T-helper 17 cell (primary cell): ENCODE data around the gene RASGRP3. TPM values are rescaled to one million over a fixed set of nuclear protein-coding genes. Genes with fewer than 3 reads are reported as not detected.

Experiments used
- ATAC-seq: fragments of 150-1000 bp; cut with Tn5 transposase; 2 replicates; pipeline ENCODE4 v1.10.0; 2021; ENCODE audit warnings: mild to moderate bottlenecking, moderate library complexity
- DNase-seq, 3 donors: peaks; one replicate each; pipeline versions ENCODE4 v3.0.0 to v3.0.0-alpha.2; 2020 to 2021
- H3K9me3 ChIP-seq: one replicate; pipeline ENCODE4 v1.7.0; 2013; ENCODE audit warnings: low read length, mild to moderate bottlenecking; ENCODE audit not compliant: control insufficient read depth, poor library complexity, severe bottlenecking
- H3K27ac Mint-ChIP-seq: one replicate; pipeline ENCODE4 v1.8.0; 2022; ENCODE audit warnings: mild to moderate bottlenecking, moderate library complexity, mixed read lengths
- H3K27me3 Mint-ChIP-seq: one replicate; pipeline ENCODE4 v1.8.0; 2022; ENCODE audit warnings: mixed read lengths
- H3K36me3 Mint-ChIP-seq: one replicate; pipeline ENCODE4 v1.8.0; 2022; ENCODE audit warnings: low read depth, mixed read lengths
- H3K4me1 Mint-ChIP-seq: one replicate; pipeline ENCODE4 v1.8.0; 2022; ENCODE audit warnings: mild to moderate bottlenecking, mixed read lengths
- H3K4me3 Mint-ChIP-seq: one replicate; pipeline ENCODE4 v1.8.0; 2022; ENCODE audit warnings: mild to moderate bottlenecking, moderate library complexity, mixed read lengths
- total RNA-seq, 4 donors: library from RNA in 2 of 4; stranded (reverse) in 2 of 4; gene quantifications; one replicate each; pipeline ENCODE4 v1.2.3 and lab custom pipeline; 2022 to 2026

Gene RASGRP3
- total RNA-seq, 2 donors from 2014 or later = 3.9 to 13.5 TPM

DNA sequence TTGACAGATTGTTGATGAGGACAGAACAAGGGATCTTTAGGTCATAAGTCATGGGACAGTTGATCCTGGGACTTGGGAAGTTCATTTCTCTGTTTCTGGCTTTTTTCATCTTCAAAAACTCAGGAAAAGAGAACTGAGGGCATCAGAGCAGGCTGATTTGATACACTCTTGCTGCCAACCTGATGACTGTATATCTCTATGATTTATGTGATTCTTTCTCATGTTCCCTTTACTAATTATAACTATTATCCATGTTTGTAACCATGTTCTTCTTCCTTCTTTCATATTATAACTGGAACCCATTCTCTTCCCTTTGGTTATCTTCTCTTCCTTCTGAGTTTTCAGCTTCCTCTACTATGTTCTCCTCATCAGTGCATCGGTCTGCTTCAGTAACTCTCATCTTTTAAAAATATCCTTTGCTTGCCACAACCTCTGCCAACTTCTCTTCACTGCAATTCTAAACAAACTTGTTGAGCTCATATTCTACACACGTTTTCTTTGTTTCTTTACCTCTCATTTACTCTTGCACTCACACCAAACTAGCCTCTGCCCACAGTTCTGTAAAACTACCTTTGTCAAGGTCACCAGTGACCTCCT, 13.5 kb downstream of the RASGRP3 start:
- H3K4me1 Mint-ChIP-seq = peaks cover 13% of the 10 kb centered on the region
- ATAC-seq (no peak), DNase-seq (no peak)
- no peak overlapping the region for H3K27ac Mint-ChIP-seq
- H3K4me3 Mint-ChIP-seq = peak overlapping the region; percentile 22
- no peaks in the 10 kb centered on the region for H3K27me3 Mint-ChIP-seq
- H3K9me3 ChIP-seq = peaks cover 3% of the 10 kb centered on the region
- peaks cover 3% of the 10 kb centered on the region for H3K36me3 Mint-ChIP-seq

DNA sequence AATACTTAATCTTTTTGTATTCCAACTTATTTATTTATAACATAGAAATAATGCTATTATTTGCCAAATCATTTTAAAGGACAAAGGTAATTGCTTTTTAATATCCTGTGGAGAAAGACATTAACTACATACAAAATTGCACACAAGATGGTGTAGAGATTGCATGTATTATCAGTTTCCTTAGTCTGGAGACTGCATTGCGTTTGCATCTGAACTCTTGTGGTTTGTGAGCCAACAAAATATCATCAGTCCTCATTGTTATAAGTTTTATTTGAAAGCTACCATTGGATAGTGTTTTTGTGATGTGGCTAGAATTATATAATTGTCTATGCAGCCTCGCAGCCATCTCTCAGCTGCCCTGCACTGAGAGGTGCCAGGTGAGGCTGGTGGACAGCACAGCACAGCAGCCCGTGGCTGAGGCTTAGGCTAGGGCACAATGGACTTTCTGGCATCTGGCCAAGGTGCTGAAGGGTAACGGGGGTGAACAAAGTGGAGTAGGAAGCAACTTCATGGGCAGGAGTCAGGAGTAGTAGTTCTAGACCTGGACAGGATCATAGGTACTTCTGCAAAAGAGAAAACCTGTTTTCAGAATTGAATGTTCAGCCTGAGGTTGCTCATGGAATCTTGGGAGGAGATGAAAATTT, 15.1 kb downstream of the RASGRP3 start:
- peaks cover 17% of the 10 kb centered on the region for H3K4me1 Mint-ChIP-seq
- peaks cover 2% of the 10 kb centered on the region for H3K9me3 ChIP-seq
- H3K4me3 Mint-ChIP-seq = no peak overlapping the region
- H3K27ac Mint-ChIP-seq = no peak overlapping the region
- no peak for DNase-seq
- H3K36me3 Mint-ChIP-seq = peaks cover 3% of the 10 kb centered on the region
- peak; percentile 20 for ATAC-seq
- H3K27me3 Mint-ChIP-seq = no peaks in the 10 kb centered on the region

DNA sequence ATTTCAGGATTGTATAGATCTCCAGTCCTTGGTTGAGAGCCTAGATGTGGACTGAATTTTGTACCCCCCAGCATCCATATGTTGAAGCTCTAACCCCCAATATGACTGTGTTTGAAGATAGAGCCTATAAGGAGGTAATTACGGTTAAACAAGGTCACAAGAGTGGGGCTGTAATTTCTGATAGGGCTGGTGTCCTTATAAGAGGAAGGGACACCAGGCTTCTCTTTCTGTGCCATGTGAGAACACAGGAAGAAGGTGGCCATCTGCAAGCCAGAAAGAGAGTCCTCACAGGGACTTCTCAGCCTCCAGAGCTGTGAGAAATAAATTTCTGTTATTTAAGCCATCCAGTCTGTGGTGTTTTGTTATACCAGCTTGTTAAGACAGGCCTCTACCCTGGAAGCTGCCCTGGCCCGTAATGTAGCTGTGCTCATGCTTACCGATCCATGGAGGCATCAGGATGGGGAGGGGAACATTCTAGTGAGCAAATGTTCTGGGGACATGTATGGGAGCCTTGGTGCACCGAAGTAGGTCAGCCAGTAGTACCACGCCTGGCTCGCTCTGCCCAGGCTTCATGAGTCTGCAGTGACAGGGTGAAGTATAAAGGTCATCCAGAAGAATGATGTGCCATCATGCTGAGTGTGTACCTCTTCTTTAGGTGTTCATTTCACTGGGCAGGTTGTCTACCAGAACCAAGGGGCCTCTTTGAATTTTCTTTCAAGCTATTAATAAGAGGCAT, 16.1 kb downstream of the RASGRP3 start:
- H3K9me3 ChIP-seq = no peaks in the 10 kb centered on the region
- DNase-seq = no peak
- peaks cover 3% of the 10 kb centered on the region for H3K36me3 Mint-ChIP-seq
- peaks cover 18% of the 10 kb centered on the region for H3K4me1 Mint-ChIP-seq
- no peak overlapping the region for H3K4me3 Mint-ChIP-seq
- no peaks in the 10 kb centered on the region for H3K27me3 Mint-ChIP-seq
- ATAC-seq = no peak
- H3K27ac Mint-ChIP-seq = peak overlapping the region; percentile 41

DNA sequence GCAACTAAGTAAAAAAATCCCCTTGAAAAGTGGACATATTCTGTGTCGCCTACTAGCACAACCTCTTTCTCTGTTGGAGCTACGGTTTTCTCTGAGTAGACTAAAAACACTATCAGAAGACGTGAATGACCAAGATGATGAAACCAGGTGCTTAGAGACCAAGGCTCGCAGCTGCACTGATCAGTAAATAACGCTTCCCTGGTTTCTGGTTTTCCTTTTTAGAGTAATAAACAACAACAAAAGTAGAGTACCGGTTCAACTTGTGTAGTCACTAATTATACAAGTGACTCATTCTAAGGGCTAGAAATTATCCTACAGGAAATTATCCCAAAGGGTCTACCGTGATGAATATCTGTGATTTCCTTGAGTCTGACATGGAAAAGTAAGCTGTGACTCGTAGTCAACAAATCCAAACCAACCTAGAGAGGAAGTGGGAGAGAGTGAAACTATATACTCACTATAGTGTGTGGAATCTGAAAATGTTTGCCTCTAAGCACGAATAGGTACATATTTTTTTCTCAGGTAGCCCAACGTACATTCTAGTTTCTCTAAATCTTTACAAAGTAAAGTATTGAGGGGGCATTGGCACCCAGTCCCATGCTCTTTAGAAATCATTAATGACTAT, 17.8 kb downstream of the RASGRP3 start:
- Mint-ChIP-seq H3K4me1 (peaks cover 26% of the 10 kb centered on the region), H3K36me3 (peaks cover 3% of the 10 kb centered on the region), H3K4me3 (peak overlapping the region; percentile 16), H3K27ac (peak overlapping the region; percentile 81), H3K27me3 (no peaks in the 10 kb centered on the region)
- DNase-seq (no peak), ATAC-seq (no peak)
- H3K9me3 ChIP-seq = no peaks in the 10 kb centered on the region

DNA sequence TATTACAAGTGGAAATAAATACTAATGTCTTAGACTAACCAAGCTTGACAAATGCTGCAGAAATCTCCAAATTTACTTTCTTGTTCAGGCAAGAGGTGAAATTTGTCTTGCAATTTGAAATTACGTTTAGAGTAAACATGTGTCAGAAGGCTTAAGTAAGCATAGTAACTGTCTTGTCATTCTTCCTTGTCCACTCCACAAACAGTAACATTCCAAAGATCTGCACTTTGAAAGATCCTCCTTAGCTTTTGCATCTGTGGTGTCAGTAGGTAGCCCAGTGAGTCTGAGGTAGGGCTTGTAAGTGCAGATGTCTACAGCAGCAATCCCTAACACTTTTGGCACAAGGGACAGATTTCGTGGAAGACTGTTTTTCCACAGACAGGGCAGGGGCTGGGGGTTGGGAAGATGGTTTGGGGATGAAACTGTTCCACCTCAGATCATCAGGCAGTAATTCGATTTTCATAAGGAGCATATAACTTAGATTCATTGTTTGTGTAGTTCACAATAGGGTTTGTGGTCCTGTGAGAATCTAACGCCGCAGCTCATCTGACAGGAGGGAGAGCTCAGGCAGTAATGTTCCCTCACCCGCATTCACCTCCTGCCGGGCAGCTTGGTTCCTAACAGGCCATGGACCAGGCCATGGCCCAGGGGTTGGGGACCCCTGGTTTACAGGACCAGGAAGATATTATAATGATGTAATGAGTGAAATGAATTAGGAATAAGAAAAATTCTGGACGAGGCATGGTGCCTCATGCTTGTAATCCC, 18.6 kb downstream of the RASGRP3 start:
- H3K27me3 Mint-ChIP-seq = no peaks in the 10 kb centered on the region
- peaks cover 29% of the 10 kb centered on the region for H3K4me1 Mint-ChIP-seq
- no peaks in the 10 kb centered on the region for H3K9me3 ChIP-seq
- ATAC-seq (no peak), DNase-seq (no peak)
- peak overlapping the region; percentile 81 for H3K27ac Mint-ChIP-seq
- H3K4me3 Mint-ChIP-seq = no peak overlapping the region
- peaks cover 2% of the 10 kb centered on the region for H3K36me3 Mint-ChIP-seq

DNA sequence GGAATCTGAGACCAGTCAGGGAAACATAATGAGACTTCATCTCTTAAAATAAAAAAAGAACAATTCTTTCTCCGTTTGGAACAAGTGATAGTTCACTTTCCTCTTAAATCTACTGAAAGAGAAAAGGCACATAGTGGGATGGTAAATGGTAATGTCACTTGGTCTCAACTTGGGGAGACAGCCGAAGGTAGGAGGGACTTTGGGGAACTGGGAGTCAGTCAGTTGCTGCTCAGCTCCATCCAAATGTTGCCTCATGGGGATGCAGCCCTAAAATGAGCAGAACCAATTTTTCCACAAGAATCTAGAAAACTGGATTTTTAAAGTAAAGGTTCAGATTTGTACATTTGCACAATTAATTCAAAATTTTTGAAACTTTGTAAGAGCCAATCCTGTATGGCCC, 19.2 kb downstream of the RASGRP3 start:
- DNase-seq = no peak
- H3K9me3 ChIP-seq = no peaks in the 10 kb centered on the region
- peak overlapping the region; percentile 81 for H3K27ac Mint-ChIP-seq
- H3K27me3 Mint-ChIP-seq = no peaks in the 10 kb centered on the region
- H3K4me3 Mint-ChIP-seq = no peak overlapping the region
- ATAC-seq = no peak
- H3K4me1 Mint-ChIP-seq = peaks cover 27% of the 10 kb centered on the region
- H3K36me3 Mint-ChIP-seq = peaks cover 3% of the 10 kb centered on the region

DNA sequence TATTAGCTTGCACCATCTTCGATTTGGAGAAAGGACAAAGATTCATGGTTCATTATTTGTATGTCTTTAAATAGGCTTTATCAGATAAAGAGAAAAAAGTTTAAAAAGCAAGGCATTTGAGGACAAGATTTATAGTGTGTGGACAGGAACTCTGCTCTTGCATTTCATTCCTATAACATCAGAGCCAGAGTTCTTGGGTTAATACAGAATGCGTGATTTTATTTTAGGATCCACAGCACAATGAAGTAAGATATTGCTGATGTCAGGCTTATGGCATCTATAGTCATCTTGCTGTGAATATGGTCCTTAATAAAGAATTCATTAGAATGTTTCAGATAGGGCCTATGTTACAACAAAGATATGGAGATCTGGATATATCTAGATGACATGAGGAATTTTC, 19.7 kb downstream of the RASGRP3 start:
- no peaks in the 10 kb centered on the region for H3K9me3 ChIP-seq
- Mint-ChIP-seq H3K27ac (peak overlapping the region; percentile 81), H3K4me3 (peak overlapping the region; percentile 65), H3K36me3 (peaks cover 3% of the 10 kb centered on the region), H3K27me3 (no peaks in the 10 kb centered on the region), H3K4me1 (peaks cover 27% of the 10 kb centered on the region)
- DNase-seq = no peak
- ATAC-seq = no peak

DNA sequence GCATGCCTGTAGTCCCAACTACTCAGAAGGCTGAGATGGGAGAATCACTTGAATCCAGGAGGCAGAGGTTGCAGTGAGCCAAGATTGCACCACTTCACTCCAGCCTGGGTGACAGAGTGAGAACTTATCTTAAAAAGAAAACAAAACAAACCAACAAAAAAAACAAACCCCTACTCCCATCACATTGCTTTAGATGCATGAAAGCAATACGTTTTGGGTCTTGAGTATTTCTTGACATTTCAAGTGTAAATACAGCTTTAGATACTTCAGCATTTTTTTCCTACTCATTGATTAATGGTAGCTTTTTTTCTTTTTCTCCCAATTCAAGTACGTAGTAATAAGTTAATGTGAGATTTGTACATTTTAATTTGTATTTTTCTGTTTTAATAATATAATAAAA, 20.3 kb downstream of the RASGRP3 start:
- peak overlapping the region; percentile 65 for H3K4me3 Mint-ChIP-seq
- H3K4me1 Mint-ChIP-seq = peaks cover 25% of the 10 kb centered on the region

DNA sequence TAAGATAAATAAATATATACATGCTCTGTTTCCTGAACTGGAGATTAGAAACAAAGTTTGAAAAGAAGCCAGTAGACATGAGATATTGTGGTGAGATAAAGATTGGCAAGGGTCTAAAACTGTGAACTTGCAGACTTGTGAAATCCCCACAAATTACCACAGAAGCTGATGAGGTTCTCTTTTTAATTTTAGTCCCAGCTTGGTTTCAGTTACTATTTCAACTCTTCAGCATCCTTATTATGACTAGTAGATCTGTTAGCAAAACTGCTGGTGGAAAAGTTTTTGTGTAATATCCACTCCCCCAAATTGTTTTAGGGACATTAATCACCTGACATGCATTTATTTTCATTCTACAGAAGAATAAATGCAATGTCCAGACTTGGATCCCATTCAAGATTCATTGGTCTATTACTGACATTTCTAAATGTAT, 20.8 kb downstream of the RASGRP3 start:
- H3K4me3 Mint-ChIP-seq = no peak overlapping the region
- H3K4me1 Mint-ChIP-seq = peaks cover 24% of the 10 kb centered on the region
- peak overlapping the region; percentile 83 for H3K27ac Mint-ChIP-seq
- no peaks in the 10 kb centered on the region for H3K9me3 ChIP-seq
- peaks cover 3% of the 10 kb centered on the region for H3K36me3 Mint-ChIP-seq
- no peak for DNase-seq
- H3K27me3 Mint-ChIP-seq = no peaks in the 10 kb centered on the region
- peak; percentile 87 for ATAC-seq

More for the DNA sequence above, 20.3 kb downstream of the RASGRP3 start:
- no peaks in the 10 kb centered on the region for H3K9me3 ChIP-seq
- DNase-seq (no peak), ATAC-seq (no peak)
- peak overlapping the region; percentile 81 for H3K27ac Mint-ChIP-seq
- H3K36me3 Mint-ChIP-seq = peaks cover 3% of the 10 kb centered on the region
- no peaks in the 10 kb centered on the region for H3K27me3 Mint-ChIP-seq

DNA sequence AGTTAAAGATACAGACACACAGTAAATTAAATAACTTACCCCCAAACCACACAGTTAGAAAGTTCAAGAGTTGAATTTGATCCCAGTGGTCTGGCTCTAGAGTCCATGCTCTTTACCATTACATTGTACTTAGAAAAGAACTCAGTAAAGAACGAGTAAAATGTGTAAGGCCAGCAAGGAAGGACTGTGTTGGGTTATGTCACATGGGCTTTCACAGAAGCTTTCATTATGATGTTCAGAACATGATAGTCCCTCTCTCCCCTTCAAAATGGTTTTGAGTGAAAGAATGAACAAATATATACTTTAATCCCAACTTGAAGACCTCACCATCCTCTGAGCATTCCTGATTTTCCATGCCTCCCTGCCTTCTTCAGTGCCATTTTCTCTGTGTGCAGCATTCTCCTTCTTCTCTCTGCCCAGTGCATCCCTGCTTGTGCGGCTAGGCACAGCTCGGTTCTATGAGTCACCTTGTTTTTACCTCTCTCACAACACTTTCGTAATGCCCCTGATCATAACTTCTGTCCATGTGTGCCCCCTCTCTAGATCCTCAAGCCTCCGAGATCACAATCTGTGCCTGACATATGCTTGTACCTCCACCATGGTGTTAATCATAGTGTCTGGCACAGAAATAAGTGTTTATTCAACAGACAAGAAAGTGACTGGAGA, 22.0 kb downstream of the RASGRP3 start:
- no peaks in the 10 kb centered on the region for H3K9me3 ChIP-seq
- Mint-ChIP-seq H3K27me3 (no peaks in the 10 kb centered on the region), H3K4me1 (peaks cover 21% of the 10 kb centered on the region), H3K36me3 (peaks cover 3% of the 10 kb centered on the region), H3K27ac (peak overlapping the region; percentile 83), H3K4me3 (peak overlapping the region; percentile 2)
- DNase-seq (no peak), ATAC-seq (no peak)

DNA sequence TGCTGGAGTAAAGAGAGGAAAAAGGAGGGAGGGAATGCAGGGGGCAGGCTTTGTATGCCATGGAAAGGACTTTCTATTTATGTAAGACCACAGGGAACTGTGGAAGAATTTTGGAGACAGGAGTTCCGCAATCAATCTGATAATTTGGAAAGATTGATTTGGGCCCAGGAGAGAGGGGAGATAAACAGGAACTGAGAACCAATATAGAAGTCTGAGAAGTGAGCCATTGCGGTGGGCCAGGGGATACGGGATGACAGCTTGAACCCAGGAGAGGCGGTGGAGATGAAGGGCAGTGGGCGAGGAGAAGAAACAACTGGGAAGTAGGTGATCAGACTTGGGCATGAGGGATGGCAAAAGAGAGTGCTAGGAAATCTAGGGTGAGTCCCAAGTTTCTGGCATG, 23.7 kb downstream of the RASGRP3 start:
- Mint-ChIP-seq H3K4me3 (no peak overlapping the region), H3K27ac (no peak overlapping the region), H3K4me1 (peaks cover 17% of the 10 kb centered on the region), H3K27me3 (no peaks in the 10 kb centered on the region), H3K36me3 (peaks cover 3% of the 10 kb centered on the region)
- no peaks in the 10 kb centered on the region for H3K9me3 ChIP-seq
- DNase-seq (no peak), ATAC-seq (no peak)

DNA sequence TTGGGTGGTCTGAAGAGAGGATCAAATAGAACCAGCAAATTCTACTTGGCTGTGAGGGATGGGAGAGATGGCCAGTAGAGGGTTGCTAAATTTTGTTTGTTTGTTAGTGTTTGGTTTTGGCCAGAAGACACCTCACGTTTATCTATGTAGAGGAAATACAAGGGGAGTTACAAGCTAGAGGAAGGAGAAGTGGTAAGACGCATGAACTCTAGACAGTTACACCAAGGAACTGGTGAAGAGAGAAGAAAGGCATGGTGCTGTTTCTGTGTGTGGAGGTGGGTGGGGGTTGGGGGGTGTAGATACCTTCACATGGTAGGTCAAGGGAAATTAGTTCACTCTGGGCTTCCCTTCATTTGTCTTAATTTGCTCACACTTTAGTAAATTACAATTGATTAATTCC, 25.6 kb downstream of the RASGRP3 start:
- H3K36me3 Mint-ChIP-seq = peaks cover 3% of the 10 kb centered on the region
- H3K27me3 Mint-ChIP-seq = no peaks in the 10 kb centered on the region
- ATAC-seq = peak; percentile 29
- peaks cover 13% of the 10 kb centered on the region for H3K4me1 Mint-ChIP-seq
- no peaks in the 10 kb centered on the region for H3K9me3 ChIP-seq
- H3K4me3 Mint-ChIP-seq = no peak overlapping the region
- no peak overlapping the region for H3K27ac Mint-ChIP-seq
- no peak for DNase-seq
